Fibroblast of skin of abdomen (primary cell): ENCODE results near the gene TECPR2.
A peak's percentile ranks its signal among the peaks of the same experiment; 100 is the strongest.

Experiments used
- DNase-seq: peaks from one replicate; pipeline ENCODE4 v3.0.0-alpha.2; 2013

TECPR2 gene

DNA sequence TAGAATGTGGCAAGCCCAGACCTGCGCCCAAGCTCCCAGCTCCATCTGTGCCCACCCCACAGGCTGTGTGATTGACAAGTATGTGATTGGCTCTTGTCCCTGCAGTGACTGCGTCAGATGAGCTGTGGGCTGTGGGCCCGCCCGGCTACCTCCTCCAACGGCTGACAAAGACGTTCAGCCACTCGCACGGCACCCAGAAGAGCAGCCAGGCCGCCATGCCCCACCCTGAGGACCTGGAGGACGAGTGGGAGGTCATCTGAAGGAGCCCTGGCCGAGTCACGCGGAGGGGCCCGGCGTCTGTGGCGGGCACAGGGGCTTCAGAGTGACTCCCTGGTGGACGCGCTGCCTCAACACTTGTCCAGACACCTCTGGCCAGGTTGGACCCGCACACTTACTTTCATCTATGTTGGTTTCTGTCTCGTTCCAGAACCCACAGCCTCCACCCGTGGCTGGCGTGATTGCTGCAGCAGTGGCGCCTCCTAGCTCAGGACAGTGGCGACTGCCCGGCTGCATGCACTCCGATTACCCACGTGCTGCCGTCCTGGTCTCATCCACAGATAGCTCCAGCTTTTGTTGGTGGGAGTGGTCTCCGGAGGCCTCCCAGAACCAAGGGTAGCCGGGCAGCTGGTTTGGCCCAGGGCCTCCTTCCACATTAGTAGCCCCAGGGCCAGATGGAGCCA lies 135.4 kb downstream of the TECPR2 start:
- DNase-seq = no peak

DNA sequence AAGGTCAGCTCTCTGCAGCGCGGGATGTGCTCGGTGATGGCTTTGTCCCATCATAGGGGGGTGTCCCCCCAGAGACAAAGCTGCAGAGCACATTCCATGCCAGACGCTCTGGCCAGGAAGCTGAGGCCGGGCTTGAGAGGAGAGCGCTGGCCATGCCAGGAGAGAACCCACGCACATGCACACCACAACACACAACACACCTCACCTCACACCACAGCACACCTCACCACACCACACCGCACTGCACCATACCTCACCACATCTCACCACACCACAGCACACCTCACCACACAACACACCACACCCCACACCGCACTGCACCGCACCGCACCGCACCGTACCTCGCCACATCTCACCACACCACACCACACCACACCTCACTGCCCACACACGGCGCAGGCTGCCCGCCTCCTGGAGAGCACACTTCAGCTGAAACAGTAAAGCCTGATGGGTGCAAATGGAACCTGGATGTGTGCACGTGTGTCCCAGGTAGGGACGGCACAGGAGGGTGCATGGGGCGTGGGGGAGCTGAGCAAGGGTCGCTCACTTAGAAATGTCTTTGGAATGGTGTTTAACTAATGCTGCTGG lies 136.0 kb downstream of the TECPR2 start:
- DNase-seq = no peak

DNA sequence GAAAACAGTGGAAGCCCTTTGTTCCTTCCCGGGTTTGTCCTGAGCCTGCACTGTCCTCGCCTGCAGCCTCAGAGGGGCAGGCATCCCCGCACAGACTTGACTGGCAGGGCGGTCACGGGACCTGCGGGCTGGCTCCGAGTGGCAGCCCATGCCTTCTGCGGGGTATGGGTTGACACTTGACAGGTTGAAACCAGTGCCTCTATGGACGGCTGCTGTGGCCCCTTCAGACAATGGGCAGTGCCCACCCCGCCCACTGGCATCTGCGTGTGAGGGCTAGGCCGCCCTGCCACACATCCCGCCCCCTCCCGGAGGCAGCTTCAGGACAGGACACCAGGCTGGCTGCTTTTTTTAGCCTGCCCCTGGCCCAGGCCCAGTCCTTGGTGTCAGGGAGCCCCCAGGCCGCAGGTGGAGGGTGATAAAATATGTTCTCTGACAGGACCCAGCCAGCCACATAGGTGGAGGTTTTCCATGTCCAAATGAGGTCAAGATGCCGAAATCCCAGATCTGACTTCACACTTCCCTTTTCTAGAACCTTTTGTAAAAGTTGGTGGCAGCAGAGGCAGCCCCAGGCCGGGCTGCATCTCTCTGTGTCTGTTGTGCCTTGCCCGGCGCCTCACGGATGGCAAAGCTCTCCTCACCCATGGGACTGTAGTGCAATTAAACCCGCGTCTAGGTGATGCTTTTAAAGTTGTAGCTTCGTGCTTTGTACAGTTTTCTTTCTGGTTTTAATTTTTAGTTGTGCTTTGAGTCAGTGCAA lies 136.8 kb downstream of the TECPR2 start:
- DNase-seq = no peak

DNA sequence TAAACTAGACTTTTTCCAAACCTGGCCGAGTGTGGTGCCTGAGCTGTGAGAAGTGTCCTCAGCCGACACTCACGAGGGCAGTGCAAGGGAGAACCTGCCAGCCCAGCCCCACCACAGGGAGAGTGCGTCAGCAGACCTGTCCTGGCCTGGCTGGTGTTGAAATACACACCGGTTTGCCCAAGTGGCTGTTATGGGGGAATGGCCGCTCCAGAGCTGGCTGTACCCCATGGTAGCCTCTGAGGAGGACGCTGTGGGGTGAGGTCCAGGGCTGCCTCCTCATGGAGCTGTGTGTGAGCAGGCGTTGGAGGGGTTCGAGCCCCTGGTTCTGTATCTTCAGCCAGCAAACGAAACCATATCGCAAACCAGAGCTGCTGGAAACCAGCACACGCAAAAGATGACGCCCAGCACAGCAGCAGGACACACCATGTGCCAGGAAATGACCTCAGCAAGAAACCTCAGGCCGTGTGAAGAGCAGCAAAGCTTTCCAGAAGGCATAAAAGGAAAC lies 137.5 kb downstream of the TECPR2 start:
- peak; percentile 59 for DNase-seq

DNA sequence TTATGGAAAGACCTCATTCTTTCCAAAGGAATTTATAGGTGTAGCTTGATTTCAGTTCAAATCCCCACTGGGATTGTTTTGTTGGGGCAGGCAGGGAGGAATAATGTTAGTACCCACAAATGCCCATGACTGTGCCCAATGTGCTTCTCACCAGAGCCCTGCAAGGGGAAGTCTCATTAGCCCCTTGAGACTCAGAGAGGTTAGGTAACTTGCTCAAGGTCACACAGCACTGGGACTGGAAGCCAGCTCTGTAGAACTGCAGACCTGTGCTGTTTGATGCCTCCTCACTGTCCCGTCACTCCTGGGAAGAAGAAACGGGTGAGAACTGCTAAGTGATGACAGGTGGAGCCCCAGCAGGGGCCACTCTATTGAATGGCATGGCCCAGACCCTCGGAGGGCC lies 138.0 kb downstream of the TECPR2 start:
- DNase-seq = no peak

DNA sequence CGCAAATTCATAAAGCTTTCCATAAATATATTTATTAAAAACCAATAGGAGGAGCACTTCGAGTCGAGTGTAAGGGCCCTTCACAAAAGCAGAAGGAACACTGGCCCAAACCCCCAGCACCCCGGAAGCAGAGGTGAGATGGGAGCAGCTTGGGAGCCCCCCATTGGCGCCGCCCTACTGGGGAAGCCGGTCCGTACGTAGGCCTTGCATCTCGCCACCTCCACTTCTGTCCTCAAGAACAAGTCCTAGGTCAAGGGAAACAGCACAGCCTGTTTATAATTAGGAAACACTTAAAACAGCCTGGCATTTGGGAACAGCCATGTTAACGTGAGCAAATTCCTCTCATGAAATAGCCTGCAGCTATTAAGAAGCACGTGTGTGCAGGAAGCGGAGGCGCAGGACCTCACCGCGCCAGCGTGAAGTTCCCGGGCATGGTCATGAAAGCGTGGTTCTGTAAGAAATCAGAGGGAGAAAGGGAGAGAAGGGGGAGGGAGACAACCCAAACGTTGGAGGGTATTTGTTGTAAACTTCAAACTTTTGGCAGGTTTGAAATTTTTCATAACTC lies 139.1 kb downstream of the TECPR2 start:
- no peak for DNase-seq

DNA sequence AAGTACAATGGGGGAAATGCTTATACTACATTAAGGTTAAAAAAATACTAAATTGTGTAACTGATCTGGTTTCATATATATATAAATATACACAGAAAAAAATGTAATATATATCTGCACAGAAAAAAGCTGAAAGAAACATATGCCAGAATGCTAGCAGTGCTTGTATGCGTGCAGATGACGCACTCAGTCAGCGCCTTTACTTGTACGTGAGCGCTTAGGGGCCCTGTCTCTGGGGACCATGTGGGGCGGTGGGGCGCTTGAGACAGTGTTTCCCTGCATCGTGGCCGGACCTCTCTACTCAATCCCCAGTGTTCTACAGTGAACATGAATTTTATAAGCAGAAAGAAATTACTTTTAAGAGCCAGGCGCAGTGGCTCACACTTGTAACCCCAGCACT lies 139.8 kb downstream of the TECPR2 start:
- no peak for DNase-seq

DNA sequence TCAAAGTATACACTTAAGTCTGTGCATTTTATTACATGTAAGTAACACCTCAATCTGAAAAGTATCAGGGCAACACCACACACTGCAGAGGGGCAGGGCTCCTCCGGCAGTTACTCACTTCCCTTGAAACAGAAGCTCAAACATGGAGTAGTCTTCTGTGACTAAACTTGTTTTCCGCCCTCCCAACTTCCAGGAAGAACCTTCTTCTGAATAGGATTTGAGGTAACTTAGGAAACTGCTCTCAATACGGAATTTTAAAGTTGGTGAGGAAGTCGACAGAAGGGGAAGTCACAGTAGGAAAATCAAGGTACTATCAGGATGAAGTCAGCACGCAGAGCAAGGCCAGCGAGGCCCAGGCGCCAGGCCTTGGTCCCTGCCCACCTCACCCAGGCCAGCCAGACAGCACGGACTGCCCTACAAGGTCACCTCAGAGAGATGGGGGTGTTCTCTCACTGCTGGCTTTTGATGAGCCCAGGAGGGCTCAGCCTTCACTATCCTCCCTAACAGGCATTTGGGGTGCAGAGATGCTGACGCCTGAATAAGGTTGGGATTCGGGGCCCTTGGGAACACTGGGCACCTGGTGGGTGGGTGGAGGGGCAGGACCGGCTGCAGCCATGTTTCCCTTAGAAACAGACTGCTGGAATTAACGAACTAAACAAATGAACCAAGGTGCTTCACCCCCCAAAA lies 141.0 kb downstream of the TECPR2 start:
- DNase-seq = no peak

DNA sequence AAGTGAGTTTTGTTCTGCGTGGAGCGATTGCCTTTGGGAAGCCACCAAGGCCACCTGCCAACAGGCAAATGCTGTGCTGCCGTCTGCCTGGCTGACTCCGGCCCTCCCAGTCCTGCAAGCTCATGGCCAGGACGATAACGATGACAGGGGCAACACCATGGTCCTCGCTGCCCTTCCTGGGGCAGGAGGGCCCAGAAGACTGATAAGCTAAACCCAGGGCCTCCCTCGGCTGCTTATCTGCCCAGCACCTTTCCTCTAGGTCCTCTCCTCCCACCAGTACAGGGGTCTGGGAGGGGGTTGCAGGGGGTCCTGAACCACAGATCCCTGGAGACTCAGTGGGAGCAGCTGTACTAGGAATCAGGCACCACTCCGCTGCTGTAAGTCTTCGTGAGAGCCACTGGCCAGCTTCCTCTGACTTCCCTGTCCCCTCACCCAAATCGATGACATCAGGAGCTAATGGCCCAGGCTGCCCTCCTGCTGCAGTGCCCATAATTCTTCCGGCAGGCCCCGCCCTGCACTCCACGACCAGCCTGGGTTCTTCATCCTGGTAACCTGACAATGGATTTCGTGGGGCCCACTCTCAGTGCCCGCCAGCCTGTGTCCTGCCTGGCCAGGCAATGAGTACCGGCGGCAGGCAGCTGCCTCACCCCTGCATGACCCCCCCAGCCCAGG lies 141.7 kb downstream of the TECPR2 start:
- no peak for DNase-seq

DNA sequence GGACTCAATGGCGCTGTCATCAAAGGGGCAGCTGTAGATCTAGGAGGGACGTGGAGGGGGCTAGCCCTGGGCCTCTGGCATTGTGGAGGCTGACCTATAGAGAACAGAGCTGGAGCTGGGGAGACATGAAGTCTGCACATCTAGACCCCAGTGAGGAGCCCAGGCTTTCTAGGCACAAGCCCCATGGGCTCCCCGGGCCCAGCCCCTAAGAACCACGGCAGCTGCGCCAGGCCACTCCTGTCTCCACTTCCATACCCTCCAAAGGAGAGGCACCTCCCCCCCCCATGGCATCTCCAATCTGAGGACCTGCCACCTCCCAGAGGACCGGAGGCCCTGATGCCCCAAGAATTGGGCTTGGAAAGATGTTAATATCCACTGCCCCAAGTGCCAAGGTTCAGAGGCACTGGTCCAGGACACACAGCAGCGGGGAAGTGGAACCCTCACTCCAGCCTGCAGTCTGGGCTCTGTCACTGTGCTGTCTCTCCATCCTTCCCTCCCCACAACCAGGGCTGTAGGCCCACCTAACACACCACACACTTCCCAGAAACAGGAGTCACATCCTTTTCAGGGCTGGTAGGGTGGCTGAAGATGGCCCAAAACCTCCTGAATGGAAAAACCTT lies 142.4 kb downstream of the TECPR2 start:
- DNase-seq = no peak

DNA sequence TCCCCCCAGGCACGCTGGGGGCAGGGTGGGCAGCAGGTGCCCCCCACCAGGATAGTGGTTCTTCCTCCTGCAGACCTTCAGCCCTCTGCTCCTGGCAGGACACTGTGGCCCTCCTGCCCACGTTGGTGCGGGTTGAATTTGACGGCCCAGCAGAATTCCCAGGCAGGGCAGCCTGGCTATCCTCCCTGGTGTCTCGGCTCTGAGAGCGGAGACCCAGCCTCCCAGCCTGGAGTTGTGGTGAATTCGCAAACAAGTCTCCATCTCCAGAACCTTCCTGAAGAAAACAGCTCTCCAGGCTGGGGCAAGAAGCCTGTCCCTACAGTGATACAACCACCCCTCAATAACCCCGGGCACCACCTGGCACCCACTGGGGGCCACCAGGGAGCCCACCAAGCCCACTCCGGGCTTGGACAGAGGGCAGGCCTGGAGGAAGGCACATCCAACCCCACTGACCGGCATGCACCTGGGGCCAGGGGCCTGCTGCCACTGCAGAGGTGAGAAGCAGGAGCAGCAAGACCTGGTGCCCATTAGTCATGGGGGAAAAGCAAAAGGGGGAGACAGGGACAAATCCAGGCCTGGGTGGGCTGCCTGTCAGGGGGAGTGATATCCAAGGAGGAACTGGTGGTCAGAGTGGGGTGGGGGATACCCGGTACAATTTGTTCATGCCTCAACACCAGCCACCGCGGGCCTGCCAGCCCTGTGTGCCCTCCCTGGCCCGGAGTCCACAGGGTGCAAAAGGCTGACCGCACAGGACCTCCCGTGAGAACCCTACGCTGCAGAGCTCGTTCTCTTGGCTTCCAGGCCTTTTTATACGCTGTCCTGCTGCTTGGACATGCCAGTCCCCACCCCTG lies 143.3 kb downstream of the TECPR2 start:
- DNase-seq = no peak

DNA sequence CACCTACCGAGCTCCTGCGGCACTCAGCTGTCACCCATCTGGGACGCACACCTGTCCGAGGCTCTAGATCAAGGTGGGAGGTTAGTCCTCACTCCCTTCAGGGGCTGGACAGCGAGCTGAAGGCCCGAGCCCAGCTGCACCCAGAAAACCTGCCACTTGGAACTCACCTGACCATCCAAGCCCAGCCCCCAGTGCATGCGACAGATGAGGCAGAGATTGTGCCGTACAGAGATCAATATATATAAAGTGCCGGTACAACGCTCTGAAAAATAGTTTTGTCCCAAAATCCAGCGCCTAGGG lies 143.8 kb downstream of the TECPR2 start:
- DNase-seq = no peak

DNA sequence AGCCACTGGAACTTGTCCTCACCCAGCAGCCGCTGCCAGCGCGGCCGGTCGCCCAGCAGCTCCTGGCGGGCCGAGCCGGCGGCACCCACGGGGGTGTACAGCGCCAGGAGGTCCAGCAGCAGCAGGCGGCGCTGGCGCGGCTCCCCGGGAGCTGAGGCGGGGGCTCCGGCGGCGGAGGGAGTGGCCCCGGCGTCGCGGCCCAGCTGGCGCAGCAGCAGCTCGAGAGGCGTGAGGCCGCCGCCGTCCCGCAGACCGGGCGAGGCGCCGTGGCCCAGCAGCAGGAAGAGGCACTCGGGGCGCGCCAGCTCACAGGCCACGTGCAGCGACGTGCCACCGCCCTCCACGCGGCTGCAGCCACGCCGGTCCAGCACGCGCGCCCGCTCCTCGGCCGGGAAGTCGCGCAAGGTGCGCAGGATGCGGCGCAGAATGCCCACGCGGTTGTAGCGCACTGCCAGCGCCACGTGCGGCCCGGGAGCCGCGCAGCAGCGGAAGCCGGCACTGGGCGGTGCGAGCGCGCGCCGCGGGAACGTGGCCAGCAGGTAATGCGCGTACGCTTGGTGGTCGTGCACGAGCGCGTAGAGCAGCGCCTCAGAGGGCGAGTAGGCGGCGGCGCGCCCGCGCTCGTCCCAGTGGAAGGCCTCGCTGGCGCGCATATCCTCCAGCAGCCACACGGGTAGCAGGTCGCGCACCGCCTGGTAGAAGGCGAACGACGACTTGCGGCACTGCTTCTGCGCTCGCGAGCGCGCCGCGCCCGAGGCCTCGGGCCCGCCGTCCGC lies 144.5 kb downstream of the TECPR2 start:
- peak; percentile 19 for DNase-seq

DNA sequence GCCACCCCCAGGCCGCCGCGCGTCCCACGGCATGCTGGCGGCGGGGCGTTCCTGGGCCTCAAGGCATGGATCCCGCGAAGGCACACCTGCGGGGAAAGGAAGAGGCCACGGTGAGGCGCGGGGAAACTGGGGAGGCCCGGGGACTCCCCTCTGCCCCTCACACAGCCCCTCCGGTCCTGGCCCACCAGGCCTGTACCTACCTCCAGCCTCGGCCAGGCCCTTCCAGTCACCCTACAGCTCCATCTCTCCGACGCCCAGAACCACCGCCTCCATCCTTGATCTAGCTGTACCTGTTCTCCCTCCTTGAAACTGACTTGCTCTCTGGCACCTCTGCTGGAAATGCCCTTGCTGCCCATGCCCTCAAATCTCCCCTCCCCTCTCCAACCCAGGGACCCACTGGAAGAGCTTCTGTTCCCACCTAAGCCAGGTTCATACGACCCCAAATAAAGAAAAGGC lies 145.1 kb downstream of the TECPR2 start:
- no peak for DNase-seq

DNA sequence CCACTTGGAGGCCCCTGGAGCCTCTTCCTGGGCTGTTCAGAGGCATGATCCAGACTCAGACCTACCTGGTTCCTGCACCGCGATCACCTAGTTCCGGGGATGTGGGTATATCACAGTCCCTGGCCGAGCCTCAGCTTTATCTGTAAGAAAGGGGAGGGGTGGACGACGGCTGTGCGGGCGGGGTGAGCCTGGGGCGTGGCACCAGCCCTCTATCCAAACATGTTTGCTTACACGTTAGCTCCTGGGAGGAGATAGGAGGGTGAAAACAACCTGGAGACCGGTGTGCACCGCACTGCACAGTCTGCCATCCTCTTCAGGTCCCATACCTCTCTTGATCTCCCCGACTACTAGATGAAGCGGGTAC lies 145.7 kb downstream of the TECPR2 start:
- DNase-seq = no peak

DNA sequence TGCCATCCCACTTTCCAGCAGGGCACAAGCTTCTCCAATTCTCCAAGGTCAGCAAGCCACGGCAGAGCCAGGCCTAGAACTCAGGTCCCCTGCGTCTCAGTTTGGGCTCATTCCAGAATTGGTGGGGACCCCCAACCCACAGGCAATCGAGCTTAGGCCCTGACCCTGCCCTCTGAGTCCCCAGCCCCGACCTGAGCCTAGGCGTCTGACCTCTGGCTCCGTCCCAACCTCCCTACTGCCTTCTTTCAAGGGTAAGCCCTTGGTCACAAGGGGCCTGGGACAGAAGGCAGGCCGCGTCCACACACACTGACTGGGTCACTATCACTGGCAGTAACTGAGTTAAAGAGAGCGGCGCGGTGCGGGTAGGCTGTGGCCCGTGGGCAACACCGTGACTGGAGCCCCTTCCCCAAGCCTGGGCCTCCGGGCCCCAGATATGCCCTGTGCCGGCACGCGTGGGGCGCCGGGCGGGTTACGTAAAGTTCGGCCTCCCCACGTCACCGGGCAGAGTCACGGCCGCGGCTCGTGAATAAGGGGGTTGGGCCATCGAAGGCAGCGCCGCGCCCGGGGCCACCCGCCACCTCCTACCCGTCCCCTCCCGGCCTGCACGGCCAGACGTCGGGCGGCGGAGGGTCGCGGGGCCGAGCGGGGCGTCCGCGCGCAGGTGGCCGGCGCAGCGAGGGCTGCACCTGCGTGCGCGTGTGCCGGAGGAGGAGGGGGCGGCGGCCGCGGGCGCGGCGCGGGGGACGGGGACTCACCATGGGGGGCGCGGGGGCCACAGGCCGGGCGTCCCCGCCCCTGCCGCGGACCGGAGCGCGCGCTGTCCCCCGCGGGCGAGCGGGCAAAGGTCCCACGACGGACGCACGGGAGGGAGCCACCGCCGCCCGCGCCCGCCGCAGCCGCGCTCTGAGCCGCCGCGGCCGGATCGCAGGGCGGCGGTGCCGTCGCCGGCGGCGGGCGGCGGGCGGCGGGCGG lies 146.3 kb downstream of the TECPR2 start:
- DNase-seq = no peak

DNA sequence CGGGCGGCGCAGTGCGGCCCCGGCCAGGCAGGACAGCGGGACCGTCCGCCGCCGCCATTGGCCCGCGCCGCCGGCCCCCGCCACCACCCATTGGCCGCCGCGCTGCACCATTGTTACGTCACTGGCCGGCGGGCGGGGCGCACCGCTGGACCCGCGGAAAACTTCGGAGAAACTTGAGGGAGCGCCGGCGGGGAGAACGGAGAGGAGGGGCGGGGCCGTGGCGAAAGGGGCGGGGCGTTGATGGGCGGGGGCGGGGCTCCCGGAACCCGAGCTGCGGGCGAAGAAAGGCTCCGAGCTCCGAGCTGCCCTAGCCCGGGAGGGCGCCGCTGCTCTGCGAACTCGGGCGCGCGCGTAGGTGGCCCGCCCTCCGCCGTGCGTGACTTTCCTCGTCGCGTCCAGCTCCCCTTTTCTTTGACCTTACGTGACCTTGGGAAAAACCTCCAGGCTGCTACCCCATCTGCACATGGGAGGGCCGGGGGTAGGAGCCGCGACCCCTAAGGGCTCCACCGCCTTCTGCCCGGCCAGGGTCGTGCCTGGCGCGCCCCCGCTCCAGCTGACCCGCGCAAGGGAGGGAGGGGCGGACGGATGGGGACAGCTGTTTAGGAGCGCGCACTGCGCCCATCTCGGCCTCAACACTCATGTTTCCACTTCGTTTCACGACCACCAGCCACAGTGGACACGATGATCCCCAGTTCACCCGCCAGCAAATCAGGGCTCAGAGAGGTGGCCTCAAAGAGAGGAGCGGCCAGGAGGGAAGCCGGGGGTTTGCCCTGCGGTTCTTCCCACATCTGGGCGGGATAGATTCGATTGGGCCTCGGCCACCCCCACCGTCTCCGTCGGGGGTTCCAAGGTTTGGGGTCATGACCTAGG lies 147.2 kb downstream of the TECPR2 start, which contains the start of gene ANKRD9:
Gene ANKRD9, minus strand, starts transcription at position 31 of the 870 bp plus-strand sequence. CDS start 1,887 bp downstream, outside the sequence.
- DNase-seq = peak; percentile 94
